DND-41 (cell line): ENCODE results near the gene TNFSF13B.

Source experiments
- ATAC-seq: fragments of 200-7000 bp; cut with Tn5 transposase; 3 replicates; pipeline ENCODE4 v1.9.1; 2021; ENCODE audit warnings: low read depth; ENCODE audit not compliant: insufficient read depth
- DNase-seq: peaks from one replicate; pipeline ENCODE4 v3.0.0-alpha.2; 2020
- H2AFZ ChIP-seq: 2 replicates; pipeline ENCODE4 v1.6.0; 2012; ENCODE audit warnings: low read depth, low read length
- H3K27ac ChIP-seq: 2 replicates; pipeline ENCODE4 v1.5.1; 2012; ENCODE audit warnings: low read length, inconsistent platforms
- H3K27me3 ChIP-seq: fragments of 200-600 bp; sonication (generic); 2 replicates; pipeline ENCODE4 v1.6.0; 2012; ENCODE audit warnings: low read length, mild to moderate bottlenecking, inconsistent platforms; ENCODE audit not compliant: insufficient read depth, poor library complexity
- H3K36me3 ChIP-seq: 2 replicates; pipeline ENCODE4 v1.5.1; 2012; ENCODE audit warnings: low read length, inconsistent platforms; ENCODE audit not compliant: insufficient read depth
- H3K4me1 ChIP-seq: 2 replicates; pipeline ENCODE4 v1.5.1; 2012; ENCODE audit warnings: mild to moderate bottlenecking, low read length; ENCODE audit not compliant: insufficient read depth
- H3K4me2 ChIP-seq: 2 replicates; pipeline ENCODE4 v1.6.0; 2012; ENCODE audit warnings: mild to moderate bottlenecking, moderate library complexity, low read length, inconsistent platforms; ENCODE audit not compliant: insufficient read depth
- H3K4me3 ChIP-seq, 2 experiments: fragments of 200-600 bp in 1 of 2; shearing (Covaris generic) in 1 of 2; 2 replicates each; pipeline ENCODE4 v1.5.1; 2012 to 2016; ENCODE audit warnings: inconsistent platforms in 2 of 2, low read length in 2 of 2, mild to moderate bottlenecking in 2 of 2, low read depth in 1 of 2, moderate library complexity in 1 of 2
- H3K79me2 ChIP-seq: 2 replicates; pipeline ENCODE4 v1.6.0; 2012; ENCODE audit warnings: low read length, inconsistent platforms; ENCODE audit not compliant: insufficient read depth
- H3K9ac ChIP-seq: 2 replicates; pipeline ENCODE4 v1.6.0; 2012; ENCODE audit warnings: low read depth, mild to moderate bottlenecking, inconsistent platforms, low read length, moderate library complexity
- H3K9me3 ChIP-seq: 2 replicates; pipeline ENCODE4 v1.5.1; 2012; ENCODE audit warnings: low read length, moderate library complexity, mild to moderate bottlenecking, inconsistent platforms; ENCODE audit not compliant: insufficient read depth, severe bottlenecking
- H4K20me1 ChIP-seq: 2 replicates; pipeline ENCODE4 v1.6.0; 2012; ENCODE audit warnings: low read length; ENCODE audit not compliant: insufficient read depth
- EZH2 ChIP-seq: IDR thresholded peaks from 3 replicates; pipeline ENCODE4 v1.6.1; 2012; ENCODE audit warnings: borderline replicate concordance, low read depth, mild to moderate bottlenecking, moderate library complexity, low read length, inconsistent platforms; ENCODE audit not compliant: severe bottlenecking
- TF ChIP-seq, protein P1 (sequence below): IDR thresholded peaks from 2 replicates; pipeline ENCODE4 v1.5.1; 2012; ENCODE audit warnings: borderline replicate concordance, low read length, moderate library complexity, mild to moderate bottlenecking; ENCODE audit not compliant: poor library complexity, severe bottlenecking; ENCODE audit errors: extremely low read depth

Gene TNFSF13B

DNA sequence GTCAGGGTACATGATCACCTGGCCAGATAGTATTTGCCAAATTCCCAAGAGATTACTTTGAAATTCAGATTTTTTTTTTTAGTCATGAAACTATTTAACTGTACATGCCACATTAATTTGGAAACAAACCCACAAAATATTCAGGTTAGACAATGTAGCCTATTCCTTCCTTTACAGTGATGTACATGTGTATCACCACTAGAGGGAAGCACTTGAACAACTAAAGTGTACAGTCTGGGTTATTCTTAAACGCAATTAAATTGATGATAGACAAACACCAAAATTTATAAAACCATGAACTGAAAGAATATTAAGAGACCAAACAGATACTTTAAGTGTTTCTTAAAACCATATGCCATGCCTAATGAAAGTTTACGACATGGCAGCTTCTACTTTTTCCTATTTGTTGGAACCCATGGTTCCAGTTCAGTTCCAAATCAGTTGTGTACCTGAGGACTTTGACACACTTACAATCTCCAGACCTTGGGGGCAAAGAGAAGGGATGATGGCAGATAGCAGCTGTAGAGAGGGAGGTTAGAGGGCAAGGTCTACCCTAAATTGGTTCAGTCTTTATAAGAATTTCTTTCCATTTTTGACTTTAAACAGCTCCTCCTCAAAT, 52.8 kb downstream of the TNFSF13B start:
- Histone ChIP-seq H4K20me1 (no peaks in the 10 kb centered on the region), H3K4me3 (no peak overlapping the region), H3K79me2 (no peaks in the 10 kb centered on the region), H3K9ac (no peak overlapping the region), H3K9me3 (no peaks in the 10 kb centered on the region), H3K4me2 (no peak overlapping the region), H3K4me1 (no peaks in the 10 kb centered on the region), H2AFZ (no peak overlapping the region), H3K36me3 (no peaks in the 10 kb centered on the region), H3K27ac (no peak overlapping the region), H3K27me3 (peaks cover 2% of the 10 kb centered on the region)
- ATAC-seq (peak; percentile 86), DNase-seq (no peak)
- TF ChIP-seq EZH2: no peak
- TF ChIP-seq, protein P1, sequence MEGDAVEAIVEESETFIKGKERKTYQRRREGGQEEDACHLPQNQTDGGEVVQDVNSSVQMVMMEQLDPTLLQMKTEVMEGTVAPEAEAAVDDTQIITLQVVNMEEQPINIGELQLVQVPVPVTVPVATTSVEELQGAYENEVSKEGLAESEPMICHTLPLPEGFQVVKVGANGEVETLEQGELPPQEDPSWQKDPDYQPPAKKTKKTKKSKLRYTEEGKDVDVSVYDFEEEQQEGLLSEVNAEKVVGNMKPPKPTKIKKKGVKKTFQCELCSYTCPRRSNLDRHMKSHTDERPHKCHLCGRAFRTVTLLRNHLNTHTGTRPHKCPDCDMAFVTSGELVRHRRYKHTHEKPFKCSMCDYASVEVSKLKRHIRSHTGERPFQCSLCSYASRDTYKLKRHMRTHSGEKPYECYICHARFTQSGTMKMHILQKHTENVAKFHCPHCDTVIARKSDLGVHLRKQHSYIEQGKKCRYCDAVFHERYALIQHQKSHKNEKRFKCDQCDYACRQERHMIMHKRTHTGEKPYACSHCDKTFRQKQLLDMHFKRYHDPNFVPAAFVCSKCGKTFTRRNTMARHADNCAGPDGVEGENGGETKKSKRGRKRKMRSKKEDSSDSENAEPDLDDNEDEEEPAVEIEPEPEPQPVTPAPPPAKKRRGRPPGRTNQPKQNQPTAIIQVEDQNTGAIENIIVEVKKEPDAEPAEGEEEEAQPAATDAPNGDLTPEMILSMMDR: peak; percentile 82

DNA sequence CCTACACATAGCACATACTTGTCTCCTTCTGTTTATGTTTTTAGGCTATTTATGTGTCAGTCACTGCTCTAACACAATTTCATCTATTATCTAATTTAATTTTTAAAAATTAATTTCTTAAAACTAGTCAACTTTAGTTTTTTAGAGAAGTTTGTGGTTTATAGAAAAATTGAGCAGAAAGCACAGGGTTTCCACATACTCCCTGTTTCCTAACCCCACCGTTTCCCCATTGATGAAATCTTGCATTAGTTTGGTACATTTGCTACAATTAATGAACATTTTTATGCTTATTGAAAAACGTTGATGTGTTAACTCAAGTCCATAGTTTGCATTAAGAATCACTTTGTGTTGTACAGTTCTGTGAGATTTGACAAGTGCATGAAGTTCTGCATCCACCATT, 53.5 kb downstream of the TNFSF13B start:
- Histone ChIP-seq H3K4me1 (no peaks in the 10 kb centered on the region), H3K27me3 (peaks cover 2% of the 10 kb centered on the region), H4K20me1 (no peaks in the 10 kb centered on the region)

DNA sequence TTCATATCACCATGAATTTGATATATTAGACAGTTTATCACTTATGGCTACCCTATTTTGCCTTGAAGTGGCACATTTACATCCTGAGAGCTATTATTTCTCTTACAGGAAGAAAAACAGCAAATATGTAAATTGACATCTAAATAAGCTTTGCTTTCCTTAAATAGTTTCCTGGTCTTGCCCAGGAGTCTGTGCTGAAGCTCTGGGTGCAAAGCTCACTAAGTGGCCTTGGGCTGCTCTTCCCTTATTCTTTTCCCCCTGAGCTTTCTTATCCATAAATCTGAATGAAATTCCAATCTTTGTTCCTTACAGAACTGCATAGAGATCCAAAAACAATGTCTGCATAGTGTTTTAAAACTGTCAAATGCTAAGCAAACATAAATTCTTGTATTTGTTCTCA, 56.3 kb downstream of the TNFSF13B start:
- H3K27me3 ChIP-seq: no peaks in the 10 kb centered on the region

More for the DNA sequence above, 53.5 kb downstream of the TNFSF13B start:
- no peak overlapping the region for H3K4me3 ChIP-seq
- no peak overlapping the region for H3K27ac ChIP-seq
- no peaks in the 10 kb centered on the region for H3K36me3 ChIP-seq
- H3K4me2 ChIP-seq: no peak overlapping the region
- no peak overlapping the region for H3K9ac ChIP-seq
- H3K9me3 ChIP-seq: no peaks in the 10 kb centered on the region
- no peak overlapping the region for H2AFZ ChIP-seq
- no peaks in the 10 kb centered on the region for H3K79me2 ChIP-seq
- TF ChIP-seq, protein P1: no peak
- no peak for TF ChIP-seq EZH2
- DNase-seq: no peak
- ATAC-seq: no peak

More for the DNA sequence above, 56.3 kb downstream of the TNFSF13B start:
- Histone ChIP-seq H3K4me2 (no peak overlapping the region), H3K9ac (no peak overlapping the region), H3K4me1 (no peaks in the 10 kb centered on the region), H2AFZ (no peak overlapping the region), H3K79me2 (no peaks in the 10 kb centered on the region), H3K4me3 (no peak overlapping the region), H4K20me1 (no peaks in the 10 kb centered on the region), H3K9me3 (no peaks in the 10 kb centered on the region), H3K36me3 (no peaks in the 10 kb centered on the region), H3K27ac (no peak overlapping the region)
- no peak for ATAC-seq
- no peak for DNase-seq
- TF ChIP-seq EZH2: no peak
- TF ChIP-seq, protein P1: no peak
